Neuronal stem cell (in vitro differentiated cells): Measurements from ENCODE around the gene CDSN.
A peak's percentile ranks its signal among the peaks of the same experiment; 100 is the strongest.

Experiments used
- DNase-seq: peaks from one replicate; pipeline ENCODE4 v3.0.0-alpha.2; 2013; ENCODE audit warnings: low spot score
- H2AFZ ChIP-seq: one replicate; pipeline ENCODE4 v1.6.1; 2013; ENCODE audit warnings: mild to moderate bottlenecking, low read length, inconsistent platforms
- H2AK5ac ChIP-seq: 2 replicates; pipeline ENCODE4 v1.6.1; 2013; ENCODE audit warnings: low read depth, mild to moderate bottlenecking, inconsistent platforms, low read length, moderate library complexity, mixed read lengths
- H2BK120ac ChIP-seq: 2 replicates; pipeline ENCODE4 v1.6.1; 2013; ENCODE audit warnings: low read depth, mild to moderate bottlenecking, inconsistent platforms, low read length, moderate library complexity, mixed read lengths
- H2BK12ac ChIP-seq: one replicate; pipeline ENCODE4 v1.6.1; 2013; ENCODE audit warnings: low read length, inconsistent platforms
- H2BK15ac ChIP-seq: 2 replicates; pipeline ENCODE4 v1.6.1; 2013; ENCODE audit warnings: mild to moderate bottlenecking, low read length, inconsistent platforms, mixed read lengths
- H2BK5ac ChIP-seq: one replicate; pipeline ENCODE4 v1.6.1; 2013; ENCODE audit warnings: inconsistent platforms, mild to moderate bottlenecking, low read length, moderate library complexity
- H3K14ac ChIP-seq: one replicate; pipeline ENCODE4 v1.6.1; 2013; ENCODE audit warnings: low read length, inconsistent platforms
- H3K18ac ChIP-seq: 2 replicates; pipeline ENCODE4 v1.6.1; 2013; ENCODE audit warnings: low read length, inconsistent platforms
- H3K23ac ChIP-seq: 2 replicates; pipeline ENCODE4 v1.6.1; 2013; ENCODE audit warnings: low read depth, mild to moderate bottlenecking, mixed read lengths, low read length, inconsistent platforms; ENCODE audit not compliant: poor library complexity
- H3K27ac ChIP-seq: replicated peaks from 3 replicates; pipeline ENCODE4 v1.5.1; 2013; ENCODE audit warnings: low read length, inconsistent platforms
- H3K27me3 ChIP-seq, 3 experiments: 2 replicates each; pipeline ENCODE4 v1.6.1; 2013; ENCODE audit warnings: low read length in 3 of 3, mild to moderate bottlenecking in 2 of 3, inconsistent platforms in 1 of 3, low read depth in 1 of 3, mixed read lengths in 1 of 3, moderate library complexity in 1 of 3; ENCODE audit not compliant: control insufficient read depth in 3 of 3, insufficient read depth in 3 of 3
- H3K36me3 ChIP-seq, 2 donors: replicated peaks in 1 of 2; 2 replicates each; pipeline ENCODE4 v1.6.1; 2013; ENCODE audit warnings: low read length in 2 of 2; ENCODE audit not compliant: control insufficient read depth in 2 of 2, insufficient read depth in 2 of 2
- H3K4ac ChIP-seq: 2 replicates; pipeline ENCODE4 v1.6.1; 2013; ENCODE audit warnings: inconsistent platforms, mild to moderate bottlenecking, low read length, moderate library complexity
- H3K4me1 ChIP-seq, 2 donors: 1 replicate in 1 of 2; 2 replicates in 1 of 2; pipeline ENCODE4 v1.6.1; 2013; ENCODE audit warnings: low read length in 2 of 2, low read depth in 1 of 2; ENCODE audit not compliant: control insufficient read depth in 2 of 2, insufficient read depth in 1 of 2
- H3K4me2 ChIP-seq: one replicate; pipeline ENCODE4 v1.6.1; 2013; ENCODE audit warnings: mild to moderate bottlenecking, low read length, inconsistent platforms; ENCODE audit not compliant: insufficient read depth, poor library complexity, severe bottlenecking
- H3K4me3 ChIP-seq, 2 donors: 2 replicates each; pipeline ENCODE4 v1.5.1; 2013; ENCODE audit warnings: low read length in 2 of 2, mild to moderate bottlenecking in 2 of 2, inconsistent platforms in 1 of 2, moderate library complexity in 1 of 2
- H3K79me1 ChIP-seq: one replicate; pipeline ENCODE4 v1.6.1; 2013; ENCODE audit warnings: low read depth, mild to moderate bottlenecking, inconsistent platforms, low read length, moderate library complexity
- H3K9ac ChIP-seq: one replicate; pipeline ENCODE4 v1.6.1; 2013; ENCODE audit warnings: mild to moderate bottlenecking, low read depth, low read length, inconsistent platforms; ENCODE audit not compliant: poor library complexity
- H3K9me3 ChIP-seq, 2 donors: replicated peaks in 1 of 2; 2 replicates each; pipeline versions ENCODE3 to v1.6.1; 2013; ENCODE audit warnings: low read length in 2 of 2, mild to moderate bottlenecking in 2 of 2, inconsistent platforms in 1 of 2, low read depth in 1 of 2, mixed read lengths in 1 of 2, moderate library complexity in 1 of 2; ENCODE audit not compliant: control insufficient read depth in 2 of 2, insufficient read depth in 1 of 2
- H4K8ac ChIP-seq: one replicate; pipeline ENCODE4 v1.6.1; 2013; ENCODE audit warnings: low read depth, mild to moderate bottlenecking, inconsistent platforms, low read length, moderate library complexity
- H4K91ac ChIP-seq: one replicate; pipeline ENCODE4 v1.6.1; 2013; ENCODE audit warnings: low read length, low read depth, mild to moderate bottlenecking, inconsistent platforms; ENCODE audit not compliant: poor library complexity
- WGBS, 2 donors: extraction: QIAGEN DNeasy Blood & Tissue Kit; methylation state at CpG; one replicate each; pipeline ENCODE4 v1.1.7; 2013; ENCODE audit warnings: missing lambda C conversion rate in 2 of 2, mixed read lengths in 1 of 2; ENCODE audit not compliant: insufficient read length in 2 of 2, insufficient replicate concordance in 1 of 2; ENCODE audit errors: extremely low coverage in 2 of 2; 5-methylcytosine and 5-hydroxymethylcytosine counted together

The CDSN gene

DNA sequence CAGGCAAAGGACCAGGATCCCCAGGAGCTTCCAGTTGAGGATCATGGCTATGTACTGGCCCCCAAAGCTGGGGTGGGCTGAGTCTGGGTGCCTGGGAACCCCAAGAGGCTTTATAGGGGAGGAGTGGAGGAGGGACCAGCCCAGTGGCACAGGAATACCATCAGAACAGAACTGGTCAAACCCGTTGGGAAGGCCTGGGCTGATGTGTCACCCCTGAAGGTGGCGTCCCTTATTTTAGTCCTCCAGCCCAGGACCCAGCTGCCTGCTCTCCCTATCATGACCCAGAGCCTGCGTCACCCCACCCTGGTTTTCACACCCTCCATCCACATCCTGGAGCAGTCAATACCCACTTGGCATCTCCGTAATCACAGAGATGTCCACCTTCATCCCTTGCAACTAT is 18.7 kb upstream of the CDSN start, which contains the start of gene PSORS1C2:
TSS of gene PSORS1C2 (minus strand) at position 85 of the 400 bp plus-strand sequence. CDS start at position 45, 40 bp downstream.
- no CpG with 5 or more reads among the region's 4 CpGs for WGBS, 2 donors

DNA sequence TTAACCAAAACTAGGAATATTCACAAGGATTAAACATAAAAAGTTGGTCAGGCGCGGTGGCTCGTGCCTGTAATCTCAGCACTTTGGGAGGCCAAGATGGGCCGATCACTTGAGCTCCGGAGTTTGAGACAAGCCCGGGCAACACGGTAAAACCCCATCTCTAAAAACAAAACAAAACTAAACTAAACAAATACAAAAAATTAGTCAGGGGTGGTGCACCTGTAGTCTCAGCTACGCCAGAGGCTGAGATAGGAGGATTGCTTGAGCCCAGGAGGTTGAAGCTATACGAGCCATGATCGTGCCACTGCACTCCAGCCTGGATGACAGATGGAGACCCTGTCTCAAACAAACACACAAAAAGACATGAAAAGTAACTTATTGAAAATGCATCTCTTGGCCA is 15.5 kb upstream of the CDSN start:
- WGBS, 2 donors = no CpG with 5 or more reads among the region's 10 CpGs
- H3K23ac ChIP-seq = no peak overlapping the region
- DNase-seq = no peak
- no peak overlapping the region for H3K9ac ChIP-seq
- H3K4me1 ChIP-seq = peaks cover 2 to 7% of the 10 kb centered on the region in 2 donors
- no peak overlapping the region for H3K4ac ChIP-seq
- peaks cover 0 to 3% of the 10 kb centered on the region in 2 donors for H3K9me3 ChIP-seq
- no peak overlapping the region for H2BK15ac ChIP-seq
- no peaks in the 10 kb centered on the region for H3K79me1 ChIP-seq
- H3K36me3 ChIP-seq = no peaks in the 10 kb centered on the region
- H2BK12ac ChIP-seq = no peak overlapping the region
- H2BK5ac ChIP-seq = no peak overlapping the region
- H4K8ac ChIP-seq = no peak overlapping the region
- no peak overlapping the region for H4K91ac ChIP-seq
- no peak overlapping the region for H3K4me3 ChIP-seq
- no peak overlapping the region for H3K27ac ChIP-seq
- H3K14ac ChIP-seq = no peak overlapping the region
- no peak overlapping the region for H2BK120ac ChIP-seq
- H3K18ac ChIP-seq = no peak overlapping the region
- no peak overlapping the region for H2AFZ ChIP-seq
- no peaks in the 10 kb centered on the region for H3K27me3 ChIP-seq
- H3K4me2 ChIP-seq = no peak overlapping the region
- no peak overlapping the region for H2AK5ac ChIP-seq

More for the DNA sequence above, 18.7 kb upstream of the CDSN start, which contains the start of gene PSORS1C2:
- Histone ChIP-seq H3K18ac (peak within 1 kb of the TSS; percentile 62), H4K8ac (no peak within 1 kb of the TSS), H3K23ac (no peak within 1 kb of the TSS), H2AFZ (peak within 1 kb of the TSS; percentile 72), H3K36me3 (peaks cover 4 to 18% of the 10 kb centered on the region in 2 donors), H3K4me2 (no peak within 1 kb of the TSS), H3K4ac (no peak within 1 kb of the TSS), H2BK120ac (peak within 1 kb of the TSS; percentile 84), H2AK5ac (peak within 1 kb of the TSS; percentile 72), H4K91ac (peak within 1 kb of the TSS; percentile 62), H3K27me3 (no peaks in the 10 kb centered on the region), H3K4me1 (peaks cover 2 to 13% of the 10 kb centered on the region in 2 donors), H3K27ac (no peak within 1 kb of the TSS), H2BK12ac (peak within 1 kb of the TSS; percentile 16), H3K9ac (no peak within 1 kb of the TSS), H2BK15ac (no peak within 1 kb of the TSS), H3K4me3 (no peak within 1 kb of the TSS), H2BK5ac (peak within 1 kb of the TSS; percentile 20), H3K14ac (no peak within 1 kb of the TSS), H3K9me3 (peaks cover 0 to 3% of the 10 kb centered on the region in 2 donors), H3K79me1 (no peaks in the 10 kb centered on the region)
- DNase-seq = no peak

DNA sequence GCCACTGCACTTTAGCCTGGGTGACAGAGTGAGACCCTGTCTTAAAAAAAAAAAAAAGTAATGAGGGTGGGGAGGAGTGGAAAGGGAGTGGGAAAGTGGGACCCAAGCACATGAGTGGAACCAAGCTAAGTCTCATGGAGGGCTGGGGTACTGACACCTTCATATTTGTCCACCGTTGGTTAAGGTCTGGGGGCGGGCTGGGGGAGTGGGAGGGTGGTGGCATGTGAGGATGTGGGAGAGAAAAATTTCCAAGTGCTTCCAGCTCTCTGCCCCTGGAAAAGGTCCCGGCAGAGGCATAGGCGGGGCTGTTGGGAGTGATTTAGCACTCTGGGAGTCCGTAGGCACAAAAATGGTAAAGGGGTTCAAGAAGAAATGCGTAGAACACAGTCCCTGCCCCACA is 12.6 kb upstream of the CDSN start:
- Histone ChIP-seq H3K79me1 (no peaks in the 10 kb centered on the region), H3K4me2 (no peak overlapping the region), H3K9me3 (no peaks in the 10 kb centered on the region), H2BK120ac (no peak overlapping the region), H3K23ac (no peak overlapping the region), H3K27me3 (peaks cover 0 to 8% (median 0%) of the 10 kb centered on the region in 3 experiments), H3K36me3 (no peaks in the 10 kb centered on the region), H3K9ac (no peak overlapping the region), H4K91ac (no peak overlapping the region), H2BK12ac (no peak overlapping the region), H3K27ac (no peak overlapping the region), H3K14ac (no peak overlapping the region), H2BK5ac (no peak overlapping the region), H3K4ac (no peak overlapping the region), H2BK15ac (no peak overlapping the region), H3K4me3 (no peak overlapping the region), H3K18ac (peak overlapping the region; percentile 57), H4K8ac (no peak overlapping the region), H2AFZ (no peak overlapping the region), H2AK5ac (peak overlapping the region; percentile 75), H3K4me1 (peaks cover 0 to 2% of the 10 kb centered on the region in 2 donors)
- no CpG with 5 or more reads among the region's 6 CpGs for WGBS, 2 donors
- no peak for DNase-seq

DNA sequence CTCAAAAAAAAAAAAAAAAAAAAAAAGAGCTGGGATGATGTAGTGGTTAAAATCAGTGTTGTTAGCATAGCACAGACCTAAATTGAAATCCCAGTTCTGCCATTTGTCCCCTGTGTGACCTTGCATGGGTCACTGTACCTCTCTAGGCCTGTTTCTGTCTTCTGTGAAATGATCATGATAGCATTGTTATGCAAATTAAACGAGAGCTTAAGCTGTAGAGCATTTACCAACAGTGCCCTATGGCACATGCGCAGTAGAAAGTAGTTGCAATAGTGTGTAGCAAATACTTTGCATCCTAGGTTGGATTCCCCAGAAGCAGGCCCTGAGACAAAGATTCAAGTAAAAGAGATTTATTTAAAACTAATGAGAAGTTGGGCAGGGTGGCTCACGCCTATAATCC is 11.3 kb upstream of the CDSN start:
- Histone ChIP-seq H2BK15ac (no peak overlapping the region), H3K4ac (no peak overlapping the region), H3K27me3 (peaks cover 0 to 8% (median 0%) of the 10 kb centered on the region in 3 experiments), H2AK5ac (no peak overlapping the region), H3K79me1 (no peaks in the 10 kb centered on the region), H2BK120ac (no peak overlapping the region), H3K36me3 (no peaks in the 10 kb centered on the region), H3K18ac (no peak overlapping the region), H3K4me1 (peaks cover 0 to 2% of the 10 kb centered on the region in 2 donors), H3K4me3 (no peak overlapping the region), H3K27ac (no peak overlapping the region), H3K9me3 (no peaks in the 10 kb centered on the region), H3K23ac (no peak overlapping the region), H4K91ac (no peak overlapping the region), H3K4me2 (no peak overlapping the region), H3K9ac (no peak overlapping the region), H2AFZ (no peak overlapping the region), H4K8ac (no peak overlapping the region), H3K14ac (no peak overlapping the region), H2BK5ac (no peak overlapping the region), H2BK12ac (no peak overlapping the region)
- no CpG with 5 or more reads among the region's 3 CpGs for WGBS, 2 donors
- no peak for DNase-seq
